Renal cortex interstitium (tissue), 11 donors: ENCODE data around the gene TNFAIP8L2. TPM values are rescaled to one million over a fixed set of nuclear protein-coding genes. Genes with fewer than 3 reads are reported as not detected.
"Not testable (repeated sequence)": the region's sequence is repeated elsewhere in the genome, so short reads cannot be mapped to it uniquely, and the experiment has no call there.

Source experiments
- DNase-seq, 11 donors: peaks; one replicate each; pipeline ENCODE4 v3.0.0-alpha.2; 2013; ENCODE audit warnings: low read depth in 9 of 11, low spot score in 4 of 11; ENCODE audit errors: extremely low read depth in 1 of 11
- polyA plus RNA-seq, 3 donors: library from polyadenylated mRNA; unstranded; fragments of 120-200 nt; gene quantifications; one replicate each; pipeline ENCODE4 v1.2.1, GENCODE V29; 2013; ENCODE audit not compliant: insufficient read length in 3 of 3

TNFAIP8L2 gene
- polyA plus RNA-seq, 3 donors, result 1.0 to 1.5 (median 1.3) TPM

GRCh38 chr1:151175041-151175741, 18.7 kb downstream of the TNFAIP8L2 start:
- DNase-seq, result no peak

- no peak for DNase-seq
These were observed 19.4 kb downstream of the TNFAIP8L2 start, which contains the start of gene TMOD4 for GRCh38 chr1:151175863-151176262. Gene TMOD4 (minus strand): TSS chr1:151175981. CDS start chr1:151174875, 1,106 bp downstream.

DNA sequence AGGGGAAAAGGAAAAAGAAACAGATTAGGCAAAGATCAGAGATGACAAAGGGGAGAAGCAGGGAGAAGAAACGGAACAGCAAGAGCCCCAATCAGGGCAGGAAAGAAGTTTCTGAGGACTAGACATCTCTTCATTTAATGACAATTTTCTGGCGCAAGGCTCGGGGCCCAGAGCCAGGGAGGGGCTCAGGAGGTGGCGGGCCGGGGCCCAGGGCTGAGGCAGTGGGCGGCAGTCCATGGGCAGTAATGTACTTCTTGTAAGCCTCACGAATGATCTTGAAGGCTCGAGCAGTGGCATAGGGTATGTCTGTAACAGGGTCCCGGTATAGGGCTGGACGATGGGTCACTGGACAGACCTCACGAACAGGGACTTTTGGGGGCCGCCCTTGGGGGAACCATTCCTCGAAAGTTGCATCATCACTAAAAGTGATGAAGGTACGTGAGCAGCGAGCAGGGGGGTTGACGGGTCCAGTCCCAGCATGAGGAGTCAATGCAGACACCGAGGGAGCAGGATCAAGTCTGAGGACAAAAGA, 20.1 kb downstream of the TNFAIP8L2 start:
- DNase-seq, result no peak

GRCh38 chr1:151184211-151184610, 27.8 kb downstream of the TNFAIP8L2 start:
- no peak for DNase-seq

DNA sequence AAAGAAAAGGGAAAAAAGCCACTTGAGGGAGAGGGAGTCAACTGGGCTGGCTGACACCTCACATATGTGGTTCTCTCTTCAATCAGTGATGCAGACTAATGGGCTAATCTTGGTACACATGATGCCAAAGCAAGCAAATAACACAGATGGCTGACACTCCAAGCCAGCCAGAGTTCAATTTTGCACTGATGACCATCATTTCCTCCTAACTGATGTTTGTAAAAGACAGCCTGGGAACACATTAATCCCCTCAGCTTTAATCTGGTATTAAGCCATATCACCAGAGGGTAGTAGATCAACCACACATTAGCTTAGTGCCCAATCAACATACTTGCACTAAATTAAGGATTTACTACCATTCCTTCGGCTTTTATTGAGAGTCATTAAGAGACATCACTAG, 30.8 kb downstream of the TNFAIP8L2 start:
- no peak for DNase-seq

- not testable (repeated sequence) for DNase-seq
These were observed 32.2 kb downstream of the TNFAIP8L2 start for GRCh38 chr1:151188667-151189066.

- peak in 10 of 11 donors; percentile 67 to 92 (median 84) for DNase-seq
These were observed 33.4 kb downstream of the TNFAIP8L2 start, which contains the start of gene VPS72 for GRCh38 chr1:151189637-151190445. Gene VPS72 (minus strand): TSS chr1:151190197. CDS start chr1:151190121, 76 bp downstream.

GRCh38 chr1:151192047-151192446, 35.6 kb downstream of the TNFAIP8L2 start:
- no peak for DNase-seq

- DNase-seq, result no peak
These were observed 36.9 kb downstream of the TNFAIP8L2 start for GRCh38 chr1:151193304-151193703.

DNA sequence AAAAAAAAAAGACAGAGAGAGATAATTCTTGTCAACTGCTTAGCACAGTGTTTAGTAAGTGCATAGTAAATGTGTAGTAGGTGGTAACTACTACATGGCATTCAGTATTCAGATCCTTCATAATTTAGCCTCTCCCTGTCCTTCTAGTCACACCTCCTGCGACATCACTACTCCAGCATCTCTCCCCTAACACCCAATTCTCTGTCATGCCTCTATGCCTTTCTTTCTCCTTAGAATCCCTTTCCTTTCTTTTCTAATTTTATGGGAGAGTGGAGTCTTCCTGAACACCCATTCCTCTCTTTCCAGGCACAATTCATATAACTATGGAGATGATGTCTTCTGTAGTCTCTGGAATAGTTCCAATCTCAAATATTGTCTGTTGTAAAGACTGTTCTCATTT, 37.4 kb downstream of the TNFAIP8L2 start:
- no peak for DNase-seq

GRCh38 chr1:151194894-151195594, 38.6 kb downstream of the TNFAIP8L2 start:
- not testable (repeated sequence) for DNase-seq

GRCh38 chr1:151196292-151196800, 39.9 kb downstream of the TNFAIP8L2 start:
- peak in 10 of 11 donors; percentile 53 to 86 (median 70) for DNase-seq

- no peak for DNase-seq
These were observed 41.4 kb downstream of the TNFAIP8L2 start for GRCh38 chr1:151197863-151198253.

DNA sequence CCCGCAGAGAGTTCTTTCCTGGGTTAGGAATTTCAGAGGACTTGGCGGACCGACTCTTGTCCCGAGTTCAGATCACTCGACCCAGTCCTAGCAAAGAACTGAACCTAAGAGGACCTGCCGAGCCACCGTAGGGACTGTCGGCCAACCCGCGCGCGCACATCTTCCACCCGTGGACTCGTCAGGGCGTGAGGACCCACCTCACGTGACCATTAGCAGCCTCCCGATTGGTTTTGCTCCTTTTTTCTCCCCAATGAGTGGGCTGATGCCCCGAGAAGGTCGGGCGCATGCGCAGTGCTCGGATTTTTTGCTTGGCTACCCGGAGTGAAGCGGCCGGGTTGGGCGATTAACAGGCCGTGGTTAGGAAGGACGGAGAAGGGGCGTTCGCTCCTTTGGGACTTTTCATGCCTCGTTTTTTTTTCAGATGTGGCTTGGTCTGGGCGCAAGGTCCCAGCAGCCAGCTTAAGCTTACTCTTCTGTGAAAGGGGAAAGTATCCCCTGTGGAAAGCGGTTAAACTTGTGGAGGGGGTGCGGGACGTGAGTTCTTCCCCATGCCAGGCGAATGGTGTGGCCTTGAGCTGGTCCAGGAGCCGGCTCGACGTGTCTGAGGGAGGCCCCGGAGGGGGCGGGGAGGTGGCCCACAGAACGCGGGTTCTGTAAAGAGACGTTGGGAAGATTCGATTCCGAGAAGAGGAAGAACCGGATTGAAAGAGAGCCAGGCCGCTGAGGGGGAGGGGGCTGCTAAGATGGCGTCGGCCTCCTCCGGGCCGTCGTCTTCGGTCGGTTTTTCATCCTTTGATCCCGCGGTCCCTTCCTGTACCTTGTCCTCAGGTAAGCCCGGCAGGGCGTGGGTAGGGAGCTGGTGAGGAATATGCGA, 42.0 kb downstream of the TNFAIP8L2 start, which contains the start of gene PIP5K1A:
Gene PIP5K1A (plus strand): TSS at position 299 of the 874 bp plus-strand sequence. CDS start 445 bp downstream, at position 744.
- peak; percentile 95 to 99 (median 98) for DNase-seq

DNA sequence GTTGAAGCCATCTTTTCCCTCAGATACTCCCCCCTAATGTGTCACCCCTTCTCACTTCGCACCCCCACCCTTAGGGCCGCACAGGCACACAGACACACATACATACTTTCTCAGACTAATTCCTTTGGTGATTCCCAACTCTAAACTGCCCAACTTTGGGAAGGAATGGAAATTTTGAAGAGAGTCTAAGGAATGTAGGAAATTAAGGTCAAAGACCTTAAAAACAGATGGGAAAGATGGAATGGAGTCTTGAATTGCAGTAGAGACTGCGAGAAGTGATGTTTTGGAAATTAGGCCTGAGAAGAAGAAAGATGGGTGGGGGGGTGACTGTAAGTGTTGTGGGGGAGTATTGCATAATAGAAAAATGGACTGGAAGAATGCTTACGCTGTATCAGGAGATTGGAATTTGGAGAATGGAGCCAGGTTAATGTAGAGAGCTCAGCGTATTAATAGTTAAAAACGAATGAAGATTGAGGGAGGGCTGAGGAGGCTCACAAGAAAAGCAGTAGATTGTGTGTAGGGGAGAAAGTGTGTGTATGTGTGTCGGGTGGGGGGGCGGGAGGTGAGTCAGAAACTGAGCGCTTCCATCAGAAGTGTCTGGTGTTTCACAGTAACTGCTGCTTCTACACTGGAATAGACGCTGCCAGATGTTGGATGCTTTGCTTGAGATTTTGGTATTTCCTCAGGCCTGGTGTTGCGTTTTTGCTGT, 43.6 kb downstream of the TNFAIP8L2 start:
- DNase-seq, result no peak

DNA sequence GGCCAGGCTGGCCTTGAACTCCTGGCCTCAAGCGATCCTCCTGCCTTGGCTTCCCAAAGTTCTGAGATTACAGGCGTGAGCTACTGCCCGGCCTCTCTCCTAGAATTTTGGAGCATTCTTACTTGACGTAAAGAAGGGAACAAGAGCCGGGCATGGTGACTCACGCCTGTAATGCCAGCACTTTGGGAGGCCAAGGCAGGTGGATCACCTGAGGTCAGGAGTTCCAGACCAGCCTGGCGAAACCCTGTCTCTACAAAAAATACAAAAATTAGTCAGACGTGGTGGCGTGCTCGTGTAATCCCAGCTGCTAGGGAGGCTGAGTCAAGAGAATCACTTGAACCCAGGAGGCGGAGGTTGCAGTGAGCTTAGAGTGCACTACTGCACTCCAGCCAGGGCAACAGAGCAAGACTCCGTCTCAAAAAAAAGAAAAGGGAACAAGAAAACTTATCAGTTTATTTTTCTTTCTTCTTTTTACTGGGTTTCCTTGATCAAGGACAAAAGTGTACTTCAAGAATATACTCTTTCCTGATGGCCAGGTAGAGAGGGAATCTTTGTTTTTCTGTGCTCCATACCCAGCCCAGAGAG, 49.0 kb downstream of the TNFAIP8L2 start:
- not testable (repeated sequence) for DNase-seq
